ENCODE results near the gene LDLRAP1.

LDLRAP1 gene

DNA sequence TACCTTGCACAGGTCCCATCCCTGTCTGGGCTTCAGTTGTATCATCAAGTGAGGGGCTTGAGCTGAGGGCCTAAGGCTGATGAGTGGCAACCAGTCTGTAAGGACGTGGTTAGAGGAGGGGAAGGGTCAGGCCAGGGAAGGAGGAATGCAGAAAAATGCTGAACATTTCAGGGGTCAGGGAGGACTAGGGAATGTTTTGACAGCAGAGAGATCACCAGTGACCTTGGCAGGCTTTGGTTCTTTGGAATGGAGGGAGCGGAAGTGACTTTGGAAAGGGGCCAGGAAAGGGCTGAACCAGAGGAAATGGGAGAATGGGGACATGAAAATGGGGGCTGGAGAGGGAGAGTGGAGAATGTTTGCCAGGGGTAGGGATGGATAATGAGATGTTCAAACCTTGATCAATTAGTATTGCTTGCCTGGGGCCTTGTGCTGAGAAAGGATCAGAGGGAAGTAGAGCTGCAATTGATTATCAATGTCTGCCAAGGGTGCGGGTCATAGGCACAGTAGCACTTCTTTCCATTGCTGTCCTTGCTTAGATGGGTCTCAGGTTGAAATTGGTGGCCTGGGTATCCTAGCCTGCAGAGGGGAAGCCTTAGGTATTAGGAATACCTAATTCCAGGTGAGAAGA lies 7.4 kb downstream of the LDLRAP1 start:
- no peaks in the 10 kb centered on the region for H3K9me2 ChIP-seq (replicated peaks; ENCODE audit: control insufficient read depth, low read length)
- H3K9me3 ChIP-seq (ENCODE audit: control insufficient read depth, insufficient read depth, low read length) = no peaks in the 10 kb centered on the region
- H3K4me2 ChIP-seq (ENCODE audit: low read length) = no peak overlapping the region
- H3K79me2 ChIP-seq (ENCODE audit: control insufficient read depth, low read length) = no peaks in the 10 kb centered on the region
- H3K27me3 ChIP-seq (ENCODE audit: control insufficient read depth, low read length) = no peaks in the 10 kb centered on the region
- H4K20me1 ChIP-seq (ENCODE audit: control insufficient read depth, insufficient read depth, low read depth, low read length) = no peaks in the 10 kb centered on the region
- no peak overlapping the region for H3K27ac ChIP-seq (ENCODE audit: low read depth, low read length)
- H3K4me1 ChIP-seq (ENCODE audit: control insufficient read depth, low read length) = peaks cover 21% of the 10 kb centered on the region
- H3F3A ChIP-seq (ENCODE audit: control insufficient read depth, insufficient read depth) = no peaks in the 10 kb centered on the region
- no peaks in the 10 kb centered on the region for H3K36me3 ChIP-seq (ENCODE audit: control insufficient read depth, low read length)
- no peak overlapping the region for H3K4me3 ChIP-seq (ENCODE audit: low read length)
- TF ChIP-seq CTCF (IDR thresholded peaks at IDR 0.05; ENCODE audit: low read depth, low read length, poor library complexity, severe bottlenecking) (no peak), EZH2phosphoT487 (IDR thresholded peaks at IDR 0.05; ENCODE audit: borderline replicate concordance, low read length) (no peak)

- Histone ChIP-seq H3K27ac (ENCODE audit: low read depth, low read length) (no peak overlapping the region), H3K4me1 (ENCODE audit: control insufficient read depth, low read length) (peaks cover 14% of the 10 kb centered on the region)
- TF ChIP-seq EZH2phosphoT487 (IDR thresholded peaks at IDR 0.05; ENCODE audit: borderline replicate concordance, low read length) = no peak
- TF ChIP-seq CTCF (IDR thresholded peaks at IDR 0.05; ENCODE audit: low read depth, low read length, poor library complexity, severe bottlenecking) = no peak
These were observed 10.5 kb downstream of the LDLRAP1 start for GRCh38 chr1:25553749-25554429.

DNA sequence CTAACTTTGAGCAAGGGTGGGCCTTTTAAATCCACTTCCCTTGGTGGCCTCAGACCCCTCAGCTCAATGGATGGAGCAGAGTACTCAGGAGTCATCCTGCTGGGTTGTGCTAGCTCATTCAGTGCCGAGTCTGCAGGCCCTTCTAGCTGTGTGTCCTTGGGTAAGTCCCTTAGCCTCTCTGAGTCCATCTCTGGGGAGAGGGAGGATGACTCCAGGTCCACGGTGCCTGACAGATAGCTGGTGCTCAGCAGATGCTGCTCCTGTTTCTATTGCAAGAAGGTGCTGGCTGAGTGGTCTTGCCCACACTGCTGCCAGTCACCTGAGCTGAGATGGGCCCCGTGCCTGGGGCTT lies 11.0 kb downstream of the LDLRAP1 start:
- Histone ChIP-seq H3K27ac (ENCODE audit: low read depth, low read length) (no peak overlapping the region), H3K79me2 (ENCODE audit: control insufficient read depth, low read length) (no peaks in the 10 kb centered on the region), H3K36me3 (ENCODE audit: control insufficient read depth, low read length) (no peaks in the 10 kb centered on the region), H3K4me3 (ENCODE audit: low read length) (no peak overlapping the region), H3K4me2 (ENCODE audit: low read length) (no peak overlapping the region), H3K4me1 (ENCODE audit: control insufficient read depth, low read length) (peaks cover 9% of the 10 kb centered on the region), H4K20me1 (ENCODE audit: control insufficient read depth, insufficient read depth, low read depth, low read length) (no peaks in the 10 kb centered on the region), H3F3A (ENCODE audit: control insufficient read depth, insufficient read depth) (no peaks in the 10 kb centered on the region), H3K9me2 (replicated peaks; ENCODE audit: control insufficient read depth, low read length) (no peaks in the 10 kb centered on the region), H3K27me3 (ENCODE audit: control insufficient read depth, low read length) (no peaks in the 10 kb centered on the region), H3K9me3 (ENCODE audit: control insufficient read depth, insufficient read depth, low read length) (no peaks in the 10 kb centered on the region)
- TF ChIP-seq EZH2phosphoT487 (IDR thresholded peaks at IDR 0.05; ENCODE audit: borderline replicate concordance, low read length) (no peak), CTCF (IDR thresholded peaks at IDR 0.05; ENCODE audit: low read depth, low read length, poor library complexity, severe bottlenecking) (no peak)

More at GRCh38 chr1:25553749-25554429, 10.5 kb downstream of the LDLRAP1 start:
- no peaks in the 10 kb centered on the region for H3K9me3 ChIP-seq (ENCODE audit: control insufficient read depth, insufficient read depth, low read length)
- no peak overlapping the region for H3K4me3 ChIP-seq (ENCODE audit: low read length)
- H3K9me2 ChIP-seq (replicated peaks; ENCODE audit: control insufficient read depth, low read length) = no peaks in the 10 kb centered on the region
- H3K36me3 ChIP-seq (ENCODE audit: control insufficient read depth, low read length) = no peaks in the 10 kb centered on the region
- no peaks in the 10 kb centered on the region for H3F3A ChIP-seq (ENCODE audit: control insufficient read depth, insufficient read depth)
- H3K4me2 ChIP-seq (ENCODE audit: low read length) = no peak overlapping the region
- no peaks in the 10 kb centered on the region for H3K27me3 ChIP-seq (ENCODE audit: control insufficient read depth, low read length)
- no peaks in the 10 kb centered on the region for H3K79me2 ChIP-seq (ENCODE audit: control insufficient read depth, low read length)
- H4K20me1 ChIP-seq (ENCODE audit: control insufficient read depth, insufficient read depth, low read depth, low read length) = no peaks in the 10 kb centered on the region

Measured in DOHH2 (cell line).